ENCODE results near the gene LRRC74B.

DNA sequence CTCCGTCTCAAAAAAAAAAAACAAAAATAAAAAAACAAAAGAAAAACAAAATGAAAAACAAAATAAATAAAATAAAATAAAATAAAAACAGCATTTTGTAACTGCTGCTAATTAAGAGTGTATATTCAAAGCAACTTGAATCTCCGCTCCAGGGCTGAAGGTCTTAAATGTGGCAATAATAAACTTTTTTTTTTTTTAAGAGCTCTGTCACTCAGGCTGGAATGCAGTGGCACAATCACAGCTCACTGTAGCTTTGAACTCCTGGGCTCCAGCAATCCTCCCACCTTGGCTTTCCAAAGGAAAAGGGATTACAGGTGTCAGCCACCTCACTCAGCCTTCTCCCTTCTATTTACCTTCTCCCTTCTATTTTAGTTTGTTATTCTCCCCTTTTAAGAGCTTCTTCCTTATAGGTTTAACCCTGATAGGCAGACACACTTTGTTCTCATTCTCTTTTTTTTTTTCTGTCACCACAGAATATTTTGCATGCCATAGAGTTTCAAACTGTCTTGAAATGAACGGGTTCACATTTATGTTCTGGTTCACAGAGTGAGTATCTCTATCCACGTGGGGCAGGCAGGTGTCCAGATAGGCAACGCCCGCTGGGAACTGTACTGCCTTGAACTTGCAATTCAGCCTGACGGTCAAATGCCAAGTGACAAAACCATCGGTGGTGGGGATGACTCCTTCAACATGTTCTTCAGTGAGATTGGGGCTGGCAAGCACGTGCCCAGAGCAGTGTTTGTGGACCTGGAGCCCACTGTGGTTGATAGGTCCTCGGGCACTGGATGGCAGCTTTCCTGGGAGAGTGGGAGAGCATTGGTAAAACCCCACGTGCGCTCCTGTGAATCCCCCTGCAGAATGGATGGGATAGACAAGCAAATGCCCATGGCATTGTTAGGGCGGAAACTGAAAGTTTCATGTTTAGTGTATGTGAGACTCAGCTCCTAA is 19.4 kb downstream of the LRRC74B start:
- TF ChIP-seq, protein P1, sequence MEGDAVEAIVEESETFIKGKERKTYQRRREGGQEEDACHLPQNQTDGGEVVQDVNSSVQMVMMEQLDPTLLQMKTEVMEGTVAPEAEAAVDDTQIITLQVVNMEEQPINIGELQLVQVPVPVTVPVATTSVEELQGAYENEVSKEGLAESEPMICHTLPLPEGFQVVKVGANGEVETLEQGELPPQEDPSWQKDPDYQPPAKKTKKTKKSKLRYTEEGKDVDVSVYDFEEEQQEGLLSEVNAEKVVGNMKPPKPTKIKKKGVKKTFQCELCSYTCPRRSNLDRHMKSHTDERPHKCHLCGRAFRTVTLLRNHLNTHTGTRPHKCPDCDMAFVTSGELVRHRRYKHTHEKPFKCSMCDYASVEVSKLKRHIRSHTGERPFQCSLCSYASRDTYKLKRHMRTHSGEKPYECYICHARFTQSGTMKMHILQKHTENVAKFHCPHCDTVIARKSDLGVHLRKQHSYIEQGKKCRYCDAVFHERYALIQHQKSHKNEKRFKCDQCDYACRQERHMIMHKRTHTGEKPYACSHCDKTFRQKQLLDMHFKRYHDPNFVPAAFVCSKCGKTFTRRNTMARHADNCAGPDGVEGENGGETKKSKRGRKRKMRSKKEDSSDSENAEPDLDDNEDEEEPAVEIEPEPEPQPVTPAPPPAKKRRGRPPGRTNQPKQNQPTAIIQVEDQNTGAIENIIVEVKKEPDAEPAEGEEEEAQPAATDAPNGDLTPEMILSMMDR (conservative IDR thresholded peaks at IDR 0.05; ENCODE audit: low read depth, low read length) = no peak
- TF ChIP-seq EZH2 (IDR thresholded peaks at IDR 0.05; ENCODE audit: low read length, unreplicated experiment) (no peak), EZH2phosphoT487 (IDR thresholded peaks at IDR 0.05; ENCODE audit: borderline replicate concordance, low read length) (no peak)

Data from PC-3 (cell line).